ENCODE data around the gene PDZK1.
"Not testable (repeated sequence)": the region's sequence is repeated elsewhere in the genome, so short reads cannot be mapped to it uniquely, and the experiment has no call there.

The PDZK1 gene

GRCh38 chr1:145708063-145708462, 895 bp upstream of the PDZK1 start:
- DNase-seq: no peak

GRCh38 chr1:145706086-145706664, 993 bp downstream of the PDZK1 start:
- no peak for DNase-seq

DNA sequence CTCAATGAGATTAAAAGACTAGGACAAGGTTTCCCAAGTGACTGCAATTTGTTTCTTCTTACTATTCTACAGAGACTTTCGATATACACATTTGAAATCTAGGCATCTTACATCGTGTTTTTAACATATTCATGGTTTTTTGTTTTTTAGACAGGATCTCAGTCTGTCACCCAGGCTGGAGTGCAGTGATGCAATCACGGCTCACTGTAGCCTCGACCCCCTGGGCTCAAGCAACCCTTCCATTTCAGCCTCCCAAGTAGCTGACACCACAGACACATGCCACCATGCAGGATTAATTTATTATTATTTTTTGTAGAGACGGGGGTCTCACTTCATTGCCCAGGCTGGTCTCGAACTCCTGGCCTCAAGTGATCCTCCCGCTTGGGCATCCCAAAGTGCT, 1.5 kb downstream of the PDZK1 start:
- no peak for DNase-seq

DNA sequence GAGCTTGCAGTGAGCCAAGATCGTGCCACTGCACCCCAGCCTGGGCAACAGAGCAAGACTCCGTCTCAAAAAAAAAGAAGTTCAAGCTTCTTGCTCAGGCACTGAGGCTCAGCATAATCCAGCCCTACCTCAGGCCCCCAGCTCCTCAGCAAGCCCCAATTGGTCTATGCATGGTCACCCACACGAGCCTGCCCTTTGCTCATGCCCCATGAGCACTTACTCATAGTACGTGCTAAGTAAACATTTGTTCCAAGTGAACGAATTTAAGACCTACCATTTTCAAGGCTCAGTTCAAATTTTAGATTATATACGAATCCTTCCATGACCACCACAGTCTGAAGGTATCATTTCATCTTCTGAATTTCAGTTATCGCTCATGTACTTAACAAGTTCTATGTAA, 4.3 kb downstream of the PDZK1 start:
- no peak for DNase-seq

GRCh38 chr1:145702052-145702451, 5.1 kb downstream of the PDZK1 start:
- no peak for DNase-seq

DNA sequence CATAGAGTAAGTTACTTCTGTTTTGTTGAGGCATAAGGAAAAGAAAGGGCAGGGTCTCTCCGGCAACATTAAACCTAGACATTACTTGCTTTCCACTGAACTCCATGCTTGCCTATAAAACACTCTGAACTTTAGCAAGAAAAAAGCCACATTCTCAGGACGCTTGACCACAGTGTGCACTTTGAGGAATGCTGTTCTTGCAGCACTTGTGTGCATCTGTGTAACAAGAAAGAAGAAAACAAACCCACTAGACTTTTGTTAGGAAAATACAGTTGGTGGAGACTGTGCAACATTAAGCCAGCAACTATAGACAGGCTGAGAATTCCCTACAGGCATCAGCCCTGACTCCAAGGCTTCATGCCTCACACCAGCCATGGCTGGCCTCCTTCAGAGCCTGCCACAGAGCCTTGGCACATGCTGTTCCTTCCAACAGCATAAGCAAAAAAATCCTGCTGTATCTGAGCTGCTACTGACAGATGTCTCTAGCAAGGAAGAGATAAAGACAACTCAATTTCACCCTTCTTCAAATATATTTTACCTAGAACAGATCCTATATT, 5.8 kb downstream of the PDZK1 start:
- no peak for DNase-seq

- no peak for DNase-seq
These were observed 10.6 kb downstream of the PDZK1 start for GRCh38 chr1:145696630-145696960.

GRCh38 chr1:145695821-145696629, 11.1 kb downstream of the PDZK1 start:
- no peak for DNase-seq

- no peak for DNase-seq
These were observed 14.3 kb downstream of the PDZK1 start for GRCh38 chr1:145692785-145693443.

DNA sequence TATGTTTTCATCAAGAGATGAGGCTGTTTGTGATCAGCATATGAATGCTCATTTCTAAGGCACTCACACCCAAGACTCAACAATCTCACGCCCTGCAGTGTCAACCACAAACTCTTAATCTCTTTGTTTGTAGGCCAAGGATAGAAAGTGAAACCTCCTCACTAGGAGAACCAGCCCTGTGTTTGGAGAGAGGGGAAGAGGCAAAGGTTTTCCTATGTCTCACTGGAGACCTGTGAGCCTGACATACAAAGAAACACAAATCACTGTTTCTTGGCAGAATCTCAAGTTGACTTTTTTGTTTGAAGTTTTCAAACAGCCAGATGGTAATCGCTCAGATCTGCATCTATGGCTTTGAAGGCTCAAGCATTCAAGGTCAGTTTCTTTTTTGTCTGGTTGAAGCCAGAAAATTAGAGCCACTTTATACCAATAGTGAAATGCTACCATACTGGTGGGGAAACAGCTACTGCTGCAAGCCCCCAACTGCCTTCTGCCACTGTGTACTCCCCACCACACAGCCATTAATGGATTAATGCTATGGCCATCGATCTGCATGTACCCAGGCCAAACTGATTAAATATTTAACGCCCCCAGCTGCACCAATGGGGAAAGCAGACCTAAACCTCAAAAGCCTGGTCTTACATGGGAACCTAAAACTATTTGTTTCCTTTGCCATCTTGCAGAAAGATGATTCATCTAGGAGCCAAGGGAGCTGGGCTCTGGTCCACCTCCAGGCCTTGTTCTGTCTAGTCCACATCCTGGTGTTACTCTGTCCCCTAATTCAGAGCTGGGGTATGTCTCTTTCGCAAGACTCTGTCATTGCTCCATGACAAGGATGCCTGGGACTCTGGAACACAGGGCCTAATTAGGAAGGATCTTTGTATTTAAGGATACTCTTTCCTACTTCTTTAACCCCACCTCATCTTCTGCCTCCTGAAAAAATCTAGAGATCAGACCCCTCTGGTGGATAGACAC, 16.3 kb downstream of the PDZK1 start:
- no peak for DNase-seq

DNA sequence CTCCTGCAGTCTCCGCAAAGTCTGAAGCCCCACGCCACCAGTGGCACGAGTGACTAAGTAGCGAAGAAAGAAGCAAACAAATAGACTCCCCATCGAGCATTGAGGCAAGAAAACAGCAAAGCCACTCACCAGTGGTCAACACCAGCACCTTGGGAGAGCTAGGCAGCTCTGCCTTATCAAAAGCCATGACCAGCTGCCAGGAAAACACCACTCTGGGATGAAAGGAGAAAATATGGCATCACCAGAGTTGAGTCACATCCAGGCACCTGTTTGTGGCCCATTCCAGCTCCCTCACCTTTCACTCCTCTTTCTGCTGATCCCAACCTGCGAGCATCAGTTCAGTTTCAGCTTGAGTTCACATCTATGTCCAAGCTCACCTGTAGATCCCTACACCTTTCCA, 17.2 kb downstream of the PDZK1 start:
- DNase-seq: no peak

DNA sequence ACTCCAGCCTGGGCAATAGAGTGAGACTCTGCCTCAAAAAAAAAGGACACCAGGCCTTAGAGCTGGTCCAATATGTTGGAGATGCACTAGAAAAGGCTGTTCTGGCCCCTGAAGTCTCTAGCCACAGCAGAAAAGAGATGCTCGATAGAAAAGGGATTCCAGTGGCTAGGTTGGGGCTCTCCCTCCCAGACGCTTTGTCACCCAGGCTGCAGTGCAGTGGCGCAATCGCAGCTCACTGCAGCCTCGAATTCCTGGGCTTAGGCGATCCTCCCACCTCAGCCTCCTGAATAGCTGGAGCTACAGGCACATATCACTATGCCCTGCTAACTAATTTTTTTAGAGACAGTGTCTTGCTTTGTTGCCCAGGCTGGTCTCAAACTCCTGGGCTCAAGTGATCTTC, 18.2 kb downstream of the PDZK1 start:
- no peak for DNase-seq

DNA sequence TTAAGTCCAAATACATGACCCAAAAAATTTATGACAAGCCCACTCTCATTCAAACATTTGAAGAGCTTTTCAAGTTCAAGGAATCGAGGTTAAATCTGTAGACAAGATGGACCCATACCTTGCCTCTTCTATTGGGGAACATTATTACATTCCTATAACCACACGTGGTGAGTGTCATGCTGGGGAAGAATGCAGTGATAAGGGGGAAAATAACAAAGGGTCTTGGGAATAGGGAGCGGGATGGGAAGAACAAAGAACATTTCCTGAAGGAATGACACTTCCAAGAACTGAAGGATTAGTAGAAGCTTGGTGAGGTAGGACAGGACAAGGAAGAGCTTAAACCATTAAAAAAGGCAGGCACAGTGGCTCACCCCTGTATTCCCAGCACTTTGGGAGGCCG, 18.8 kb downstream of the PDZK1 start:
- no peak for DNase-seq

DNA sequence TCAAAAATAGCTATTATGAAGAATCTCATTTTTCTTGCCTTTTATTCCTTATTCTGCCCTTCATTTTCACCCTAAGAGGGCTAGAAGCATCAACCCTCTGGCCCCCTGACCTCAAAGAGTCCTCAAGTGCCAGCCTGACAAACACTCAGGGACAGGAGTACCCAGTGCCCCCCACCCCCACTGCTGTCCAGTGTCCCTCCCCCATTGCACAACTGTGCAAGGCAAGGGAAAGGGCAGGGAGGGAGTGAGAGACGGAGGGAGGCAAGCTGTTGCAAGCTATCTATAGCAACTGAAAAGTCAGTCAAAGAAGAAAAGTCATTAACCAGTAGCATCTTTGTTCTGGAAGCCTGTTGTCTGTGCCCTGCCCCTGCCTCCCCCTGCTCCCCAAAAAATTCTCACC, 21.1 kb downstream of the PDZK1 start:
- DNase-seq: not testable (repeated sequence)

GRCh38 chr1:145684858-145685257, 22.3 kb downstream of the PDZK1 start:
- DNase-seq: not testable (repeated sequence)

- DNase-seq: not testable (repeated sequence)
These were observed 34.0 kb downstream of the PDZK1 start for GRCh38 chr1:145673217-145673616.

GRCh38 chr1:145670995-145671745, 36.0 kb downstream of the PDZK1 start:
- not testable (repeated sequence) for DNase-seq

DNA sequence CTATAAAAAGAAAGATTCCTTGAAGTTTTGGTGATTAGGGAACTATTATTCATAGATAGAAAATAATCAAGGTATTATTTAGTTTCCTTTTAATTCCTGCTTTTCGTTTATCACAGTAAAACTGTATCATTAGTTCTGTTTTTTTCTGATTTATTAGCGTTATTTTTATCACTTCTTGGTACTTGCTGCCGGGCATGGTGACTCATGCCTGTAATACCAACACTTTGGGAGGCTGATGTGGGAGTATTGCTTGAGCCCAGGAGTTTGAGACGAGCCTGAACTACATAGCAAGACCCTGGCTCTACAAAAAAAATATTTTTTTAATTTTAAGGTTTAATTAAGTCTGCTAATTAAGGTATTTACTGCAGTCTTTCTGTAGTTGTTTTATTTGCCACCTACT, 42.2 kb downstream of the PDZK1 start:
- not testable (repeated sequence) for DNase-seq

GRCh38 chr1:145662502-145662901, 44.7 kb downstream of the PDZK1 start:
- peak; percentile 39 for DNase-seq

DNA sequence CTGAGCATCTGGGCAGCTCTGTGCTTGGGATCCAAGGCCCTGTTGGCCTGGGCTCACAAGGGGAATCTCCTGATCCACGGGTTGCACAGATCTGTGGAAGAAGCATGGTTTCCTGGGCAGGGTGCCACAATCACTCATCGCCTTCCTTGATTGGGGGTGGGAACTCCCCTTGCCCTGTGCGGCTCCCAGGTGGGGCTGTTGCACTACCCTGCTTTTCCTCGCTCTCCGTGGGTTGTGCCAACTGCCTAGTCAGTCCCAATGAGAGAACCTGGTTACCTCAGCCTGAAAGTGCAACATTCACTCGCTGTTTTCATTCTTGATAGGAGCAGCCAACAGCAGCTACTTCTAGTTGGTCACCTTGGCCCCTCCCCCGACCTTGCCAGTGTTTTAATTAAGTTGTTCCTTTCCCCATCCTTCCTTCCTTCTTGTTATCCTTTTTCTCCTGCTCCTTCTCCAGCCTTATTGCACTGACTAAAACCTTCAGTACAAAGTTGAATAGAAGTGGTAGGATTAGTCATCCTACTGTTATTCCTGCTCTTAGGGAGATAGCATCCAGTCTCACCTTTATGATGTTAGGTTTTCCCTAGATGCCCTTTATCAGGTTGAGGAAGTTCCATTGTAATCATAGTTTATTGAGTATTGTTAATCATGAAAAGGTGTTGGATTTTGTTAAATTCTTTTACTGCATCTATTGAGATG, 50.8 kb downstream of the PDZK1 start:
- not testable (repeated sequence) for DNase-seq

GRCh38 chr1:145643990-145644389, 63.2 kb downstream of the PDZK1 start:
- DNase-seq: not testable (repeated sequence)
